Suprapubic skin (tissue), 4 donors: ENCODE measurements around the gene COL1A1. TPM values are rescaled to one million over a fixed set of nuclear protein-coding genes. Genes with fewer than 3 reads are reported as not detected.

ENCODE experiments used
- DNase-seq, 2 donors: peaks; one replicate each; pipeline ENCODE4 v3.0.0-alpha.2; 2019; ENCODE audit warnings: low spot score in 2 of 2
- H3K27ac ChIP-seq: fragments of 200-600 bp; sonication (generic); one replicate; pipeline ENCODE4 v1.5.1; 2019
- H3K27me3 ChIP-seq: fragments of 200-600 bp; sonication (generic); one replicate; pipeline ENCODE4 v1.5.1; 2019
- H3K36me3 ChIP-seq: fragments of 200-600 bp; sonication (generic); one replicate; pipeline ENCODE4 v1.5.1; 2019
- H3K4me1 ChIP-seq: fragments of 200-600 bp; sonication (generic); one replicate; pipeline ENCODE4 v1.5.1; 2019
- H3K4me3 ChIP-seq: fragments of 200-600 bp; sonication (generic); one replicate; pipeline ENCODE4 v1.5.1; 2019; ENCODE audit warnings: mild to moderate bottlenecking
- H3K9me3 ChIP-seq: fragments of 200-600 bp; sonication (generic); one replicate; pipeline ENCODE4 v1.5.1; 2019
- CTCF ChIP-seq, 2 donors: fragments of 200-600 bp in 1 of 2; fragments of 450-650 bp in 1 of 2; sonication (generic) in 1 of 2; IDR thresholded peaks; one replicate each; pipeline ENCODE4 v1.5.1; 2016 to 2019; ENCODE audit warnings: antibody characterized with exemption in 2 of 2, mild to moderate bottlenecking in 1 of 2, moderate library complexity in 1 of 2
- EP300 ChIP-seq: sonication (generic); formaldehyde crosslinking; IDR thresholded peaks from one replicate; pipeline ENCODE4 v1.6.1; 2017; ENCODE audit warnings: antibody characterized with exemption
- POLR2A ChIP-seq, 2 donors: fragments of 450-650 bp; IDR thresholded peaks; one replicate each; pipeline ENCODE4 v1.6.1; 2017; ENCODE audit warnings: antibody characterized with exemption in 2 of 2, mild to moderate bottlenecking in 2 of 2, moderate library complexity in 2 of 2
- POLR2AphosphoS5 ChIP-seq, 3 donors: sonication (generic); formaldehyde crosslinking; IDR thresholded peaks; one replicate each; pipeline ENCODE4 v1.6.1; 2017; ENCODE audit warnings: antibody characterized with exemption in 3 of 3
- WGBS: methylation state at CpG from one replicate; pipeline ENCODE4 v1.1.5; 2018; 5-methylcytosine and 5-hydroxymethylcytosine counted together
- total RNA-seq, 4 donors: library from RNA; depleted of rRNA; stranded (reverse); fragments of >200 nt; gene quantifications; one replicate each; pipeline ENCODE4 v1.1.0, GENCODE V29; 2016

COL1A1 gene
- total RNA-seq, 4 donors from 2014 or later, result 19.2 to 56.8 (median 33.1) TPM

- Histone ChIP-seq H3K27me3 (no peaks in the 10 kb centered on the region), H3K9me3 (no peaks in the 10 kb centered on the region), H3K4me3 (no peak overlapping the region), H3K4me1 (peaks cover 29% of the 10 kb centered on the region), H3K27ac (no peak overlapping the region), H3K36me3 (no peaks in the 10 kb centered on the region)
- 92% methylated on average over 6 of the region's 13 CpGs for WGBS
- no peak for TF ChIP-seq EP300
- TF ChIP-seq CTCF (IDR thresholded peaks at IDR 0.05), result no peak
- no peak for TF ChIP-seq POLR2A (IDR thresholded peaks at IDR 0.05)
- TF ChIP-seq POLR2AphosphoS5 (IDR thresholded peaks at IDR 0.05), result no peak
- no peak for DNase-seq
Observed at GRCh38 chr17:50168319-50168718, 33.1 kb downstream of the COL1A1 start.

DNA sequence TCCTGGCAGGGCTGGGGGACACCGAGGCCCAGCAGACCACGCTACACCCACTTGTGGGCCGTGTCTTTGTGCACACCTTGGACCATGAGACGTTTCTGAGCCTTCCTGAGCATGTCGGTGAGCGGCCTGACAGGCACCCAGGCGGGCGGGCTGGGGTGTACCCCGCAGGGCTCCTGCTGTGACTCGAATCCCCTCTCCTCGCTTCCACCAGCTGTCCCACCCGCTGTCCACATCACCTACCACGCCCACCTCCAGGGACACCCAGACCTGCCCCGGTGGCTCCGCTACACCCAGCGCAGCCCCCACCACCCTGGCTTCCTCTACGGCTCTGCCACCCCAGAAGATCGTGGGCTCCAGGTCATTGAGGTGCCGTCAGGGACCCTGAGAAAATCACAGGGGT lies 34.1 kb downstream of the COL1A1 start:
- Histone ChIP-seq H3K27ac (no peak overlapping the region), H3K4me1 (peaks cover 23% of the 10 kb centered on the region), H3K4me3 (no peak overlapping the region), H3K36me3 (no peaks in the 10 kb centered on the region), H3K9me3 (no peaks in the 10 kb centered on the region), H3K27me3 (no peaks in the 10 kb centered on the region)
- no peak for DNase-seq
- WGBS, result 87% methylated on average over 8 of the region's 19 CpGs
- TF ChIP-seq POLR2A (IDR thresholded peaks at IDR 0.05) (no peak), POLR2AphosphoS5 (IDR thresholded peaks at IDR 0.05) (no peak), EP300 (no peak), CTCF (IDR thresholded peaks at IDR 0.05) (no peak)

DNA sequence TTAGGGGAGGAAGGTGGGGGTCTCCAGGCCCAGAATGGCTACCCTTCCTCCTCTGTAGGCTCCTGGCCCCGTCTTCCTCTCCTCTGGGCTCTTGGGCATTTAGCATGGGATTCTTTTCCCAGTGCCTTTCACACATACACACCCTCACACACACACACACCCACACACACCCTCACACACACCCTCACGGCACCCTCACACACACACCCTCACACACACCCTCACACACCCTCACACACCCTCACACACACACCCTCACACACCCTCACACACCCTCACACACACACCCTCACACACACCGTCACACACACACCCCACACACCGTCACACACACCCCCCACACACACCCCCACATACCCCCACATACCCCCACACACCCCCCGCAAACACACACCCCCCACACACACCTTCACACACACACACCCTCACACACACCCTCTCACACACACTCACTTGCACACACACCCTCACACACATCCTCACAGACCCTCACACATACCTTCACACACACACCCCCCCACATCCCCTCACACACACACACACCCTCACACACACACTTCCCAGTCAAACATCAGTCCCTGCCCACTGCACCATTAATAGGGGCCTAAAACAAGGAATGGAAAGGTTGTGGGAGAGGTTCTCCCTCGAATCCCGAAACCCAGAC lies 34.8 kb downstream of the COL1A1 start:
- Histone ChIP-seq H3K9me3 (no peaks in the 10 kb centered on the region), H3K4me3 (peak overlapping the region; percentile 30), H3K27ac (no peak overlapping the region), H3K4me1 (peaks cover 27% of the 10 kb centered on the region), H3K36me3 (no peaks in the 10 kb centered on the region), H3K27me3 (no peaks in the 10 kb centered on the region)
- TF ChIP-seq CTCF (IDR thresholded peaks at IDR 0.05) (no peak), POLR2A (IDR thresholded peaks at IDR 0.05) (no peak), POLR2AphosphoS5 (IDR thresholded peaks at IDR 0.05) (no peak), EP300 (no peak)
- DNase-seq, result no peak
- 58% methylated on average over 7 of the region's 7 CpGs for WGBS

GRCh38 chr17:50165867-50166517 lies 35.4 kb downstream of the COL1A1 start, which contains the start of gene SGCA:
TSS of gene SGCA (plus strand) at chr17:50166005. CDS start at chr17:50166041, 36 bp downstream.
- Histone ChIP-seq H3K27ac (peak within 1 kb of the TSS; percentile 51), H3K36me3 (no peaks in the 10 kb centered on the region), H3K4me3 (peak within 1 kb of the TSS; percentile 30), H3K27me3 (no peaks in the 10 kb centered on the region), H3K4me1 (peaks cover 32% of the 10 kb centered on the region), H3K9me3 (no peaks in the 10 kb centered on the region)
- 57% methylated on average over 13 of the region's 15 CpGs for WGBS
- TF ChIP-seq POLR2AphosphoS5 (IDR thresholded peaks at IDR 0.05), result no peak
- TF ChIP-seq EP300, result no peak
- no peak for TF ChIP-seq POLR2A (IDR thresholded peaks at IDR 0.05)
- no peak for TF ChIP-seq CTCF (IDR thresholded peaks at IDR 0.05)
- no peak for DNase-seq

GRCh38 chr17:50165466-50165865 lies 36.0 kb downstream of the COL1A1 start:
- Histone ChIP-seq H3K4me3 (peak overlapping the region; percentile 30), H3K4me1 (peaks cover 37% of the 10 kb centered on the region), H3K9me3 (no peaks in the 10 kb centered on the region), H3K27ac (no peak overlapping the region), H3K36me3 (no peaks in the 10 kb centered on the region), H3K27me3 (no peaks in the 10 kb centered on the region)
- WGBS, result 69% methylated on average over 3 of the region's 3 CpGs
- TF ChIP-seq POLR2AphosphoS5 (IDR thresholded peaks at IDR 0.05) (no peak), POLR2A (IDR thresholded peaks at IDR 0.05) (no peak), CTCF (IDR thresholded peaks at IDR 0.05) (no peak), EP300 (no peak)
- no peak for DNase-seq
